Suprapubic skin (tissue), 4 donors: ENCODE measurements around the gene AAK1. TPM values are rescaled to one million over a fixed set of nuclear protein-coding genes. Genes with fewer than 3 reads are reported as not detected.

Source experiments
- DNase-seq, 2 donors: peaks; one replicate each; pipeline ENCODE4 v3.0.0-alpha.2; 2019; ENCODE audit warnings: low spot score in 2 of 2
- H3K27ac ChIP-seq: fragments of 200-600 bp; sonication (generic); one replicate; pipeline ENCODE4 v1.5.1; 2019
- H3K27me3 ChIP-seq: fragments of 200-600 bp; sonication (generic); one replicate; pipeline ENCODE4 v1.5.1; 2019
- H3K36me3 ChIP-seq: fragments of 200-600 bp; sonication (generic); one replicate; pipeline ENCODE4 v1.5.1; 2019
- H3K4me1 ChIP-seq: fragments of 200-600 bp; sonication (generic); one replicate; pipeline ENCODE4 v1.5.1; 2019
- H3K4me3 ChIP-seq: fragments of 200-600 bp; sonication (generic); one replicate; pipeline ENCODE4 v1.5.1; 2019; ENCODE audit warnings: mild to moderate bottlenecking
- H3K9me3 ChIP-seq: fragments of 200-600 bp; sonication (generic); one replicate; pipeline ENCODE4 v1.5.1; 2019
- CTCF ChIP-seq, 2 donors: fragments of 200-600 bp in 1 of 2; fragments of 450-650 bp in 1 of 2; sonication (generic) in 1 of 2; IDR thresholded peaks; one replicate each; pipeline ENCODE4 v1.5.1; 2016 to 2019; ENCODE audit warnings: antibody characterized with exemption in 2 of 2, mild to moderate bottlenecking in 1 of 2, moderate library complexity in 1 of 2
- EP300 ChIP-seq: sonication (generic); formaldehyde crosslinking; IDR thresholded peaks from one replicate; pipeline ENCODE4 v1.6.1; 2017; ENCODE audit warnings: antibody characterized with exemption
- POLR2A ChIP-seq, 2 donors: fragments of 450-650 bp; IDR thresholded peaks; one replicate each; pipeline ENCODE4 v1.6.1; 2017; ENCODE audit warnings: antibody characterized with exemption in 2 of 2, mild to moderate bottlenecking in 2 of 2, moderate library complexity in 2 of 2
- POLR2AphosphoS5 ChIP-seq, 3 donors: sonication (generic); formaldehyde crosslinking; IDR thresholded peaks; one replicate each; pipeline ENCODE4 v1.6.1; 2017; ENCODE audit warnings: antibody characterized with exemption in 3 of 3
- WGBS: methylation state at CpG from one replicate; pipeline ENCODE4 v1.1.5; 2018; 5-methylcytosine and 5-hydroxymethylcytosine counted together
- total RNA-seq, 4 donors: library from RNA; depleted of rRNA; stranded (reverse); fragments of >200 nt; gene quantifications; one replicate each; pipeline ENCODE4 v1.1.0, GENCODE V29; 2016

AAK1 gene
- total RNA-seq, 4 donors from 2014 or later: 26.4 to 48.4 (median 32.7) TPM

GRCh38 chr2:69493268-69493667 lies 150.3 kb downstream of the AAK1 start:
- WGBS: 30% methylated on average over 6 of the region's 6 CpGs
- Histone ChIP-seq H3K36me3 (peaks cover 9% of the 10 kb centered on the region), H3K4me1 (no peaks in the 10 kb centered on the region), H3K27ac (no peak overlapping the region), H3K27me3 (no peaks in the 10 kb centered on the region), H3K4me3 (no peak overlapping the region), H3K9me3 (no peaks in the 10 kb centered on the region)
- DNase-seq: no peak
- no peak for TF ChIP-seq EP300
- TF ChIP-seq CTCF (IDR thresholded peaks at IDR 0.05): no peak
- no peak for TF ChIP-seq POLR2A (IDR thresholded peaks at IDR 0.05)

GRCh38 chr2:69491864-69492263 lies 151.7 kb downstream of the AAK1 start:
- H3K27ac ChIP-seq: no peak overlapping the region
- no peaks in the 10 kb centered on the region for H3K27me3 ChIP-seq
- no peak for TF ChIP-seq EP300
- no peak for TF ChIP-seq CTCF (IDR thresholded peaks at IDR 0.05)
- no peak for TF ChIP-seq POLR2A (IDR thresholded peaks at IDR 0.05)
- TF ChIP-seq POLR2AphosphoS5 (IDR thresholded peaks at IDR 0.05): no peak
- peaks cover 8% of the 10 kb centered on the region for H3K36me3 ChIP-seq
- H3K9me3 ChIP-seq: no peaks in the 10 kb centered on the region
- no peak for DNase-seq
- 97% methylated on average over 4 of the region's 4 CpGs for WGBS
- no peaks in the 10 kb centered on the region for H3K4me1 ChIP-seq
- H3K4me3 ChIP-seq: no peak overlapping the region

- H3K36me3 ChIP-seq: peaks cover 8% of the 10 kb centered on the region
- H3K9me3 ChIP-seq: no peaks in the 10 kb centered on the region
- WGBS: 97% methylated on average over 1 of the region's 1 CpG
- H3K27ac ChIP-seq: no peak overlapping the region
- H3K4me1 ChIP-seq: no peaks in the 10 kb centered on the region
- TF ChIP-seq POLR2A (IDR thresholded peaks at IDR 0.05) (no peak), EP300 (no peak), CTCF (IDR thresholded peaks at IDR 0.05) (no peak), POLR2AphosphoS5 (IDR thresholded peaks at IDR 0.05) (no peak)
- no peaks in the 10 kb centered on the region for H3K27me3 ChIP-seq
- no peak for DNase-seq
- H3K4me3 ChIP-seq: no peak overlapping the region
Measured at GRCh38 chr2:69490486-69490885, 153.1 kb downstream of the AAK1 start.

- TF ChIP-seq EP300 (no peak), CTCF (IDR thresholded peaks at IDR 0.05) (no peak), POLR2AphosphoS5 (IDR thresholded peaks at IDR 0.05) (no peak), POLR2A (IDR thresholded peaks at IDR 0.05) (no peak)
- peaks cover 8% of the 10 kb centered on the region for H3K36me3 ChIP-seq
- no peak overlapping the region for H3K4me3 ChIP-seq
- H3K9me3 ChIP-seq: no peaks in the 10 kb centered on the region
- whole genome bisulfite sequencing: 82% methylated on average over 6 of the region's 6 CpGs
- no peak overlapping the region for H3K27ac ChIP-seq
- no peaks in the 10 kb centered on the region for H3K4me1 ChIP-seq
- H3K27me3 ChIP-seq: no peaks in the 10 kb centered on the region
- DNase-seq: no peak
Measured at GRCh38 chr2:69489793-69490192, 153.7 kb downstream of the AAK1 start.

- 68% methylated on average over 3 of the region's 3 CpGs for WGBS
- no peak for DNase-seq
Measured at GRCh38 chr2:69483696-69484095, 159.8 kb downstream of the AAK1 start.

GRCh38 chr2:69483024-69483423 lies 160.5 kb downstream of the AAK1 start:
- Histone ChIP-seq H3K36me3 (peaks cover 12% of the 10 kb centered on the region), H3K27ac (no peak overlapping the region), H3K4me3 (no peak overlapping the region), H3K27me3 (no peaks in the 10 kb centered on the region), H3K9me3 (no peaks in the 10 kb centered on the region), H3K4me1 (no peaks in the 10 kb centered on the region)
- TF ChIP-seq EP300 (no peak), CTCF (IDR thresholded peaks at IDR 0.05) (no peak), POLR2A (IDR thresholded peaks at IDR 0.05) (no peak), POLR2AphosphoS5 (IDR thresholded peaks at IDR 0.05) (no peak)
- DNase-seq: no peak
- 77% methylated on average over 4 of the region's 4 CpGs for WGBS

More at GRCh38 chr2:69483696-69484095, 159.8 kb downstream of the AAK1 start:
- Histone ChIP-seq H3K27ac (no peak overlapping the region), H3K4me1 (no peaks in the 10 kb centered on the region), H3K4me3 (no peak overlapping the region), H3K27me3 (no peaks in the 10 kb centered on the region), H3K9me3 (no peaks in the 10 kb centered on the region), H3K36me3 (peaks cover 10% of the 10 kb centered on the region)
- TF ChIP-seq EP300 (no peak), POLR2AphosphoS5 (IDR thresholded peaks at IDR 0.05) (no peak)
